Ammon's horn (tissue), 1 donor: ENCODE results near the gene PTER.

ENCODE experiments used
- DNase-seq: peaks from one replicate; pipeline ENCODE4 v3.0.0-alpha.2; 2016; ENCODE audit warnings: low spot score

PTER gene

GRCh38 chr10:16544591-16544990, 107.8 kb downstream of the PTER start:
- no peak for DNase-seq

- peak; percentile 47 for DNase-seq
Measured at GRCh38 chr10:16545116-16545736, 108.4 kb downstream of the PTER start.

- no peak for DNase-seq
Measured at GRCh38 chr10:16547973-16548372, 111.2 kb downstream of the PTER start.

- no peak for DNase-seq
Measured at GRCh38 chr10:16559236-16559773, 122.5 kb downstream of the PTER start.

- no peak for DNase-seq
Measured at GRCh38 chr10:16562891-16563290, 126.1 kb downstream of the PTER start.
